22Rv1 (cell line): Measurements from ENCODE around the gene HOXD8.

ENCODE experiments used
- H3K27ac ChIP-seq: fragments of 450-650 bp; 2 replicates; pipeline ENCODE4 v1.5.1; 2017
- CTCF ChIP-seq: fragments of 450-650 bp; IDR thresholded peaks from 2 replicates; pipeline ENCODE4 v1.5.1; 2017; ENCODE audit warnings: mild to moderate bottlenecking
- ZFX ChIP-seq: fragments of 450-650 bp; IDR thresholded peaks from 2 replicates; pipeline ENCODE4 v1.6.1; 2017; ENCODE audit warnings: antibody characterized with exemption, borderline replicate concordance

The HOXD8 gene

GRCh38 chr2:176097820-176098365 is 31.6 kb upstream of the HOXD8 start:
- no peak for TF ChIP-seq ZFX
- peak; percentile 35; the same call in 1 of the 2 replicates for TF ChIP-seq CTCF
- H3K27ac ChIP-seq: no peak overlapping the region

- TF ChIP-seq CTCF (no peak), ZFX (no peak)
Observed at GRCh38 chr2:176098366-176099158, 30.9 kb upstream of the HOXD8 start.

GRCh38 chr2:176099159-176099727 is 30.3 kb upstream of the HOXD8 start:
- TF ChIP-seq ZFX (no peak), CTCF (no peak)
- no peak overlapping the region for H3K27ac ChIP-seq

More at GRCh38 chr2:176098366-176099158, 30.9 kb upstream of the HOXD8 start:
- H3K27ac ChIP-seq: no peak overlapping the region

GRCh38 chr2:176099728-176100546 is 29.6 kb upstream of the HOXD8 start, which contains the start of gene HOXD12:
Gene HOXD12 (plus strand): TSS chr2:176099795. CDS start chr2:176099802, 7 bp downstream.
- no peak within 1 kb of the TSS for H3K27ac ChIP-seq
- TF ChIP-seq CTCF: no peak
- no peak for TF ChIP-seq ZFX

GRCh38 chr2:176100547-176101140 is 28.9 kb upstream of the HOXD8 start:
- TF ChIP-seq CTCF (no peak), ZFX (no peak)
- H3K27ac ChIP-seq: no peak overlapping the region

- TF ChIP-seq ZFX (no peak), CTCF (no peak)
- no peak overlapping the region for H3K27ac ChIP-seq
Observed at GRCh38 chr2:176101216-176101830, 28.2 kb upstream of the HOXD8 start.
